Smooth muscle cell (in vitro differentiated cells): ENCODE measurements around the gene ADAM19. TPM values are rescaled to one million over a fixed set of nuclear protein-coding genes. Genes with fewer than 3 reads are reported as not detected.

Source experiments
- DNase-seq: peaks from one replicate; lab custom pipeline; 2025; ENCODE audit not compliant: unreplicated experiment; lab: John Stamatoyannopoulos, UW
- H2AFZ ChIP-seq: fragments of 200-600 bp; sonication (generic); 2 replicates; pipeline ENCODE4 v1.6.0; 2016; ENCODE audit warnings: antibody characterized with exemption, low read depth, mild to moderate bottlenecking
- H3F3A ChIP-seq: fragments of 200-600 bp; sonication (generic); 2 replicates; pipeline ENCODE4 v1.6.0; 2017; ENCODE audit warnings: antibody characterized with exemption, low read depth
- H3K27ac ChIP-seq: fragments of 200-600 bp; sonication (generic); 2 replicates; pipeline ENCODE4 v1.5.1; 2016; ENCODE audit warnings: low read depth, mild to moderate bottlenecking
- H3K27me3 ChIP-seq: fragments of 200-600 bp; sonication (generic); 2 replicates; pipeline ENCODE4 v1.6.1; 2016; ENCODE audit warnings: low read depth, mild to moderate bottlenecking
- H3K36me3 ChIP-seq: fragments of 200-600 bp; sonication (generic); 2 replicates; pipeline ENCODE4 v1.5.1; 2016; ENCODE audit warnings: low read depth
- H3K4me1 ChIP-seq: fragments of 200-600 bp; sonication (generic); 2 replicates; pipeline ENCODE4 v1.5.1; 2016; ENCODE audit warnings: low read depth
- H3K4me2 ChIP-seq: fragments of 200-600 bp; sonication (generic); 2 replicates; pipeline ENCODE4 v1.6.0; 2016; ENCODE audit warnings: mild to moderate bottlenecking
- H3K4me3 ChIP-seq: fragments of 200-600 bp; sonication (generic); 2 replicates; pipeline ENCODE4 v1.5.1; 2016; ENCODE audit warnings: mild to moderate bottlenecking
- H3K79me2 ChIP-seq: fragments of 200-600 bp; sonication (generic); 2 replicates; pipeline ENCODE4 v1.6.0; 2016; ENCODE audit warnings: low read depth, mild to moderate bottlenecking
- H3K9ac ChIP-seq: fragments of 200-600 bp; sonication (generic); 2 replicates; pipeline ENCODE4 v1.6.0; 2016; ENCODE audit warnings: low read depth
- H3K9me3 ChIP-seq: fragments of 200-600 bp; sonication (generic); replicated peaks from 2 replicates; pipeline ENCODE4 v1.5.1; 2016; ENCODE audit warnings: low read depth
- H4K20me1 ChIP-seq: fragments of 200-600 bp; sonication (generic); 2 replicates; pipeline ENCODE4 v1.6.0; 2016; ENCODE audit warnings: low read depth
- WGBS: methylation state at CpG from one replicate; pipeline ENCODE4 v1.1.7; 2016; ENCODE audit warnings: low lambda C conversion rate; 5-methylcytosine and 5-hydroxymethylcytosine counted together
- polyA plus RNA-seq: library from polyadenylated mRNA; unstranded; fragments of >200 nt; fragmentation: Nextera tagmentation; extraction: Ambion mirVana; gene quantifications from 2 replicates; pipeline ENCODE4 v1.2.1, GENCODE V29; 2016
- total RNA-seq: library from RNA; depleted of rRNA; stranded (reverse); fragments of >200 nt; gene quantifications from 2 replicates; pipeline ENCODE4 v1.2.3, GENCODE V29; 2014
- TF ChIP-seq, protein P1 (sequence below): fragments of 200-600 bp; sonication (generic); IDR thresholded peaks from 2 replicates; pipeline ENCODE4 v1.5.1; 2017; ENCODE audit warnings: borderline replicate concordance, mild to moderate bottlenecking, antibody characterized with exemption; ENCODE audit not compliant: insufficient read depth, poor library complexity, severe bottlenecking

The ADAM19 gene
- total and polyA plus RNA-seq, 2 experiments from 2014 or later, result 62.2 to 112 TPM

DNA sequence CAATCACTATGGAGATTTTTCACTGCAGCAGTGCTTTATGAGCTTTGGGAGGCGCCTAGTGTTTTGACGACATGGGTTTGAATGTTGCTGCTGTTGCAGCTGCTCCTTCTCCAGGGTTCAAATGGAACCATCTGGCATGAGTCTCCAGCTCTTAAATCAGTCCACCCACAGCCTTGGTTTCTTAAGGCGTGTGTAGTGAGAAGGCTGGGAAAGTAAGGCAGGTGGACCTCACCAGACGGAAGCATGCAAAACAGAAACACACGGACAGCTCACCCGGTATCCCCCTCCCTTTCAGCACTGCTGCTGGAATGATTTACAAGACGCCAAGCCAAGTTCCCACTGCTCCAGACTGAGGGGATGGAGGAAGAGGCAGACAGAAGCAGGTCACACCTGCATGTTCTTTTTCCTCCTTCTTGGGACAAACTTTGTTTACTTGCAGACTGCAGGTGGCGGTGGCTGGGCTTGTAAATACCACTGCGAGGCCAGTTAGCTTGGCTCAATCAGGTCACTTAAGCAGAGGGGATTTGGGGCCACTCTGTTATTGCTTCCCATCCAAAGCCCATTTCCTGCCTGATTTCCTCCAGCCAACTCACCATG is 47.4 kb downstream of the ADAM19 start:
- Histone ChIP-seq H3K27ac (no peak overlapping the region), H3K4me1 (no peaks in the 10 kb centered on the region), H3K27me3 (no peaks in the 10 kb centered on the region), H2AFZ (no peak overlapping the region), H3K9ac (no peak overlapping the region), H3K9me3 (no peaks in the 10 kb centered on the region), H3F3A (peaks cover 5% of the 10 kb centered on the region), H3K4me2 (no peak overlapping the region), H3K36me3 (peaks cover 19% of the 10 kb centered on the region), H3K79me2 (peaks cover 32% of the 10 kb centered on the region), H3K4me3 (no peak overlapping the region), H4K20me1 (peaks cover 98% of the 10 kb centered on the region)
- DNase-seq, result no peak
- TF ChIP-seq, protein P1, sequence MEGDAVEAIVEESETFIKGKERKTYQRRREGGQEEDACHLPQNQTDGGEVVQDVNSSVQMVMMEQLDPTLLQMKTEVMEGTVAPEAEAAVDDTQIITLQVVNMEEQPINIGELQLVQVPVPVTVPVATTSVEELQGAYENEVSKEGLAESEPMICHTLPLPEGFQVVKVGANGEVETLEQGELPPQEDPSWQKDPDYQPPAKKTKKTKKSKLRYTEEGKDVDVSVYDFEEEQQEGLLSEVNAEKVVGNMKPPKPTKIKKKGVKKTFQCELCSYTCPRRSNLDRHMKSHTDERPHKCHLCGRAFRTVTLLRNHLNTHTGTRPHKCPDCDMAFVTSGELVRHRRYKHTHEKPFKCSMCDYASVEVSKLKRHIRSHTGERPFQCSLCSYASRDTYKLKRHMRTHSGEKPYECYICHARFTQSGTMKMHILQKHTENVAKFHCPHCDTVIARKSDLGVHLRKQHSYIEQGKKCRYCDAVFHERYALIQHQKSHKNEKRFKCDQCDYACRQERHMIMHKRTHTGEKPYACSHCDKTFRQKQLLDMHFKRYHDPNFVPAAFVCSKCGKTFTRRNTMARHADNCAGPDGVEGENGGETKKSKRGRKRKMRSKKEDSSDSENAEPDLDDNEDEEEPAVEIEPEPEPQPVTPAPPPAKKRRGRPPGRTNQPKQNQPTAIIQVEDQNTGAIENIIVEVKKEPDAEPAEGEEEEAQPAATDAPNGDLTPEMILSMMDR, result no peak
- 69% methylated on average over 9 of the region's 9 CpGs for WGBS

DNA sequence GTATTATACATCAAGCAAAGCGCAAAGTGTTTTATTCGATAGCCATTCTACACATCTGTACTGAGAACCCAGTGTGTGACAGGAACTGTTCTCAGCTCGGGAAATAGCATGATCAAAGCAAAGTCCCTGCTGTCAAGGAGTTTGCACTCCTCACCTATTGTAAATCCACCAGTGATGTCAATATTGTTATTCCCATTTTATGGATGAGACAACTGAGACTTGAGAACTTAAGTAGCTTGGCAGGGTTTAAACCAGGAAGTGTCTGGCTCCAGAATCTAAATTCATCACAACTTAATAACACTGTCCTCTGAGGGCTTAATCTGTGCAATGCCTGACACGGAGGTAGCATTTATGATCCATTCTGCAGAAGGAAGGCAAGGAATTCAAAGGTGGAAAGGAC is 50.7 kb downstream of the ADAM19 start:
- TF ChIP-seq, protein P1, result no peak

DNA sequence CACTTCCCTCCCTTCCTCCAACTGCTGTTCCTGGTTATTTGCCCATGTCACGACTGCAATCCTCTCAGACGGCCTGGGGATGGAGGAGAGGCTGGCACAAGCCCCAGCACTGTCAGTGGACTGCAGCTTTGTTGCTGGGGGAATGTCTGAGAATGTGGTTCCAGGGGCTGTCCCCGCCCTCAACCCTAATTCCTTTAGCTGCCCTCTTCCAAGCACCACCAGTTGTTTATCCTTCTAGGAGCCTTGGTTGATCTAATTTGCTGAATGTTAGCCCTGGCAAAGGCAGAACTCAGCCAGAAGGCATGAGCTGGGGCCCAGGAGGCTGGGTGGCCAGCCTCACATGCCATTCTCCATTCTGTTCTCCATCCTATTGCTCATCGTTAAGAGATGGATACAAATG is 51.6 kb downstream of the ADAM19 start:
- H3K27me3 ChIP-seq, result no peaks in the 10 kb centered on the region
- 82% methylated on average over 4 of the region's 4 CpGs for WGBS
- H2AFZ ChIP-seq, result no peak overlapping the region
- H3F3A ChIP-seq, result peaks cover 10% of the 10 kb centered on the region
- no peak overlapping the region for H3K4me2 ChIP-seq
- peaks cover 21% of the 10 kb centered on the region for H3K79me2 ChIP-seq
- no peaks in the 10 kb centered on the region for H3K9me3 ChIP-seq
- no peak for DNase-seq
- TF ChIP-seq, protein P1, result no peak
- H3K4me3 ChIP-seq, result no peak overlapping the region
- peaks cover 12% of the 10 kb centered on the region for H3K36me3 ChIP-seq
- H4K20me1 ChIP-seq, result peaks cover 93% of the 10 kb centered on the region
- H3K9ac ChIP-seq, result no peak overlapping the region
- H3K27ac ChIP-seq, result no peak overlapping the region
- no peaks in the 10 kb centered on the region for H3K4me1 ChIP-seq

More for the DNA sequence above, 50.7 kb downstream of the ADAM19 start:
- Histone ChIP-seq H3K27me3 (no peaks in the 10 kb centered on the region), H3F3A (peaks cover 5% of the 10 kb centered on the region), H3K4me2 (no peak overlapping the region), H3K4me1 (no peaks in the 10 kb centered on the region), H3K36me3 (peaks cover 12% of the 10 kb centered on the region), H2AFZ (no peak overlapping the region), H4K20me1 (peaks cover 94% of the 10 kb centered on the region), H3K79me2 (peaks cover 22% of the 10 kb centered on the region), H3K9ac (no peak overlapping the region), H3K4me3 (no peak overlapping the region), H3K27ac (no peak overlapping the region), H3K9me3 (no peaks in the 10 kb centered on the region)
- WGBS, result 97% methylated on average over 4 of the region's 4 CpGs
- DNase-seq, result no peak

DNA sequence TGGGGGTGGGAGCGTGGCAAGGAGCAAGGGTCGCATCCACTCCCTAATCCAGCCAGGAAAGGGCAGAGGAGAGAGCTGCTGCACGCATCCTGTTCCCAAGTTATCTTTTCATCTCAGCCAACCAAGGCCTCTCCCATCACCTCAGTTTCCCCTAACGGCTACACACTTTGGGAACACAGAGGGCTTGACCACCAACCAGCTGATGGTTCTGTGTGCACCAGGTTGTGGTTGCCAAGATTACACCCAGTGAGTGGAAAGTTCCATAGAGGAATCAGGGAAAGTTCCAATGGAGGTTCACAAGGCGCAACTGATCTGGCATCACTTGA is 53.9 kb downstream of the ADAM19 start:
- H2AFZ ChIP-seq, result no peak overlapping the region
- TF ChIP-seq, protein P1, result no peak
- no peak for DNase-seq
- no peak overlapping the region for H3K4me2 ChIP-seq
- H3K9ac ChIP-seq, result no peak overlapping the region
- peaks cover 17% of the 10 kb centered on the region for H3F3A ChIP-seq
- H3K4me1 ChIP-seq, result no peaks in the 10 kb centered on the region
- no peaks in the 10 kb centered on the region for H3K27me3 ChIP-seq
- 98% methylated on average over 5 of the region's 5 CpGs for WGBS
- H3K36me3 ChIP-seq, result peaks cover 7% of the 10 kb centered on the region
- peaks cover 71% of the 10 kb centered on the region for H4K20me1 ChIP-seq
- no peaks in the 10 kb centered on the region for H3K9me3 ChIP-seq
- H3K27ac ChIP-seq, result no peak overlapping the region
- peaks cover 17% of the 10 kb centered on the region for H3K79me2 ChIP-seq
- H3K4me3 ChIP-seq, result no peak overlapping the region
